IMR-90 (cell line): ENCODE measurements around the gene MICAL3. TPM values are rescaled to one million over a fixed set of nuclear protein-coding genes. Genes with fewer than 3 reads are reported as not detected.

Source experiments
- ATAC-seq: fragments of 200-7000 bp; cut with Tn5 transposase; 2 replicates; pipeline ENCODE4 v1.9.1; 2020; ENCODE audit warnings: low read depth, mild to moderate bottlenecking, moderate library complexity
- BruUV-seq: library from RNA; stranded (reverse); fragments of 400-500 nt; replicated peaks from 2 replicates; lab custom pipeline; 2021; lab: Mats Ljungman, UMichigan
- CTCF ChIA-PET: fragments of 300-600 bp; formaldehyde crosslinking; extraction: SDS; loops from one replicate; lab custom pipeline; 2021; ENCODE audit warnings: antibody characterized with exemption; lab: Yijun Ruan, JAX
- POLR2A ChIA-PET: fragments of 300-600 bp; sonication (Branson Sonifier 250); formaldehyde crosslinking; loops from one replicate; lab custom pipeline; 2022; ENCODE audit warnings: antibody characterized with exemption; ENCODE audit not compliant: unreplicated experiment; lab: Charles Lee
- DNase-seq: peaks from one replicate; pipeline ENCODE4 v3.0.0; 2013
- H2AFZ ChIP-seq: replicated peaks from 2 replicates; pipeline ENCODE3; 2013; ENCODE audit warnings: low read length, mild to moderate bottlenecking; ENCODE audit not compliant: poor library complexity
- H2AK5ac ChIP-seq: 2 replicates; pipeline ENCODE4 v1.6.1; 2013; ENCODE audit warnings: low read depth, low read length, inconsistent platforms
- H2AK9ac ChIP-seq: replicated peaks from 2 replicates; pipeline ENCODE3; 2013; ENCODE audit warnings: mild to moderate bottlenecking, low read depth, low read length, moderate library complexity; ENCODE audit not compliant: poor library complexity
- H2BK120ac ChIP-seq: 2 replicates; pipeline ENCODE4 v1.6.1; 2013; ENCODE audit warnings: low read depth, low read length, inconsistent platforms
- H2BK15ac ChIP-seq: 3 replicates; pipeline ENCODE4 v1.6.1; 2013; ENCODE audit warnings: low read depth, low read length, inconsistent platforms
- H2BK20ac ChIP-seq: 2 replicates; pipeline ENCODE4 v1.6.1; 2013; ENCODE audit warnings: low read depth, mild to moderate bottlenecking, inconsistent platforms, low read length, moderate library complexity
- H2BK5ac ChIP-seq: 2 replicates; pipeline ENCODE4 v1.6.1; 2013; ENCODE audit warnings: mild to moderate bottlenecking, low read depth, low read length, inconsistent platforms; ENCODE audit not compliant: poor library complexity, severe bottlenecking
- H3K14ac ChIP-seq: replicated peaks from 2 replicates; pipeline ENCODE4 v1.6.1; 2013; ENCODE audit warnings: low read depth, low read length, inconsistent platforms
- H3K18ac ChIP-seq: 2 replicates; pipeline ENCODE4 v1.6.1; 2013; ENCODE audit warnings: low read depth, low read length, control low read depth
- H3K23ac ChIP-seq: 2 replicates; pipeline ENCODE4 v1.6.1; 2013; ENCODE audit warnings: low read depth, low read length, inconsistent platforms
- H3K27ac ChIP-seq: 2 replicates; pipeline ENCODE4 v1.5.1; 2013; ENCODE audit warnings: mild to moderate bottlenecking, control low read depth, low read length; ENCODE audit not compliant: insufficient read depth
- H3K27me3 ChIP-seq: 2 replicates; pipeline ENCODE4 v1.6.1; 2013; ENCODE audit warnings: low read length; ENCODE audit not compliant: control insufficient read depth, insufficient read depth
- H3K36me3 ChIP-seq: 2 replicates; pipeline ENCODE4 v1.6.1; 2013; ENCODE audit warnings: low read length, mixed read lengths; ENCODE audit not compliant: control insufficient read depth, insufficient read depth
- H3K4ac ChIP-seq: 2 replicates; pipeline ENCODE4 v1.6.1; 2013; ENCODE audit warnings: low read depth, low read length, inconsistent platforms
- H3K4me1 ChIP-seq: 2 replicates; pipeline ENCODE4 v1.6.1; 2013; ENCODE audit warnings: low read length, mixed read lengths; ENCODE audit not compliant: control insufficient read depth, insufficient read depth
- H3K4me2 ChIP-seq: 2 replicates; pipeline ENCODE4 v1.6.1; 2013; ENCODE audit warnings: low read depth, mild to moderate bottlenecking, control low read depth, low read length, moderate library complexity
- H3K4me3 ChIP-seq: 2 replicates; pipeline ENCODE4 v1.5.1; 2013; ENCODE audit warnings: low read depth, mild to moderate bottlenecking, control low read depth, low read length, moderate library complexity; ENCODE audit not compliant: insufficient read depth
- H3K56ac ChIP-seq: 2 replicates; pipeline ENCODE4 v1.6.1; 2013; ENCODE audit warnings: low read length, inconsistent platforms; ENCODE audit not compliant: insufficient read depth; ENCODE audit errors: extremely low read depth
- H3K79me1 ChIP-seq, 2 experiments: 2 replicates each; pipeline ENCODE4 v1.6.1; 2013; ENCODE audit warnings: low read length in 2 of 2, inconsistent platforms in 1 of 2, low read depth in 1 of 2
- H3K9ac ChIP-seq: 2 replicates; pipeline ENCODE4 v1.6.1; 2013; ENCODE audit warnings: low read depth, low read length, control low read depth
- H3K9me1 ChIP-seq: 2 replicates; pipeline ENCODE4 v1.6.1; 2013; ENCODE audit warnings: low read length, inconsistent platforms; ENCODE audit not compliant: insufficient read depth
- H3K9me3 ChIP-seq: 2 replicates; pipeline ENCODE4 v1.6.1; 2013; ENCODE audit warnings: low read length; ENCODE audit not compliant: control insufficient read depth, insufficient read depth
- H4K20me1 ChIP-seq: 2 replicates; pipeline ENCODE4 v1.6.1; 2013; ENCODE audit warnings: low read length, inconsistent platforms; ENCODE audit not compliant: insufficient read depth
- H4K5ac ChIP-seq: 2 replicates; pipeline ENCODE4 v1.6.1; 2013; ENCODE audit warnings: mild to moderate bottlenecking, low read depth, low read length, control low read depth
- H4K8ac ChIP-seq, 2 experiments: 2 replicates each; pipeline ENCODE4 v1.6.1; 2013; ENCODE audit warnings: low read depth in 2 of 2, low read length in 2 of 2, control low read depth in 1 of 2, inconsistent platforms in 1 of 2
- H4K91ac ChIP-seq: 2 replicates; pipeline ENCODE4 v1.6.1; 2013; ENCODE audit warnings: low read depth, low read length, inconsistent platforms; ENCODE audit not compliant: insufficient read depth
- BHLHE40 ChIP-seq: fragments of 150-350 bp; IDR thresholded peaks from 2 replicates; pipeline ENCODE4 v1.6.1; 2016; ENCODE audit warnings: mild to moderate bottlenecking, low read depth, low read length
- CEBPB ChIP-seq: IDR thresholded peaks from 2 replicates; pipeline ENCODE4 v1.6.1; 2012; ENCODE audit warnings: low read depth, low read length, improper control_type of control experiment
- CHD1 ChIP-seq: IDR thresholded peaks from 2 replicates; pipeline ENCODE4 v1.6.1; 2012; ENCODE audit warnings: low read depth, low read length, improper control_type of control experiment
- CTCF ChIP-seq: conservative IDR thresholded peaks from 2 replicates; pipeline ENCODE4 v1.5.1; 2012; ENCODE audit warnings: mild to moderate bottlenecking, low read depth, low read length, improper control_type of control experiment
- ELK1 ChIP-seq: fragments of 150-350 bp; IDR thresholded peaks from 2 replicates; pipeline ENCODE4 v1.6.1; 2016; ENCODE audit warnings: low read depth, mild to moderate bottlenecking, low read length, moderate library complexity, borderline replicate concordance
- FOS ChIP-seq: fragments of 150-350 bp; IDR thresholded peaks from 2 replicates; pipeline ENCODE4 v1.6.1; 2016; ENCODE audit warnings: low read depth, low read length
- MAFK ChIP-seq: IDR thresholded peaks from 2 replicates; pipeline ENCODE4 v1.6.1; 2012; ENCODE audit warnings: low read depth, low read length, improper control_type of control experiment
- MAZ ChIP-seq: IDR thresholded peaks from 2 replicates; pipeline ENCODE4 v1.6.1; 2012; ENCODE audit warnings: low read depth, mild to moderate bottlenecking, low read length, improper control_type of control experiment, moderate library complexity, borderline replicate concordance
- MXI1 ChIP-seq: IDR thresholded peaks from 2 replicates; pipeline ENCODE4 v1.6.1; 2012; ENCODE audit warnings: low read depth, mild to moderate bottlenecking, low read length, moderate library complexity, borderline replicate concordance
- NFE2L2 ChIP-seq: fragments of 150-350 bp; IDR thresholded peaks from 2 replicates; pipeline ENCODE4 v1.6.1; 2016; ENCODE audit warnings: low read depth, mild to moderate bottlenecking, low read length
- POLR2A ChIP-seq: IDR thresholded peaks from 2 replicates; pipeline ENCODE4 v1.6.1; 2012; ENCODE audit warnings: mild to moderate bottlenecking, low read depth, low read length
- RFX5 ChIP-seq: IDR thresholded peaks from 2 replicates; pipeline ENCODE4 v1.8.0; 2012; ENCODE audit warnings: low read depth, mild to moderate bottlenecking, low read length, moderate library complexity
- SMC3 ChIP-seq: fragments of 150-350 bp; IDR thresholded peaks from 2 replicates; pipeline ENCODE4 v1.6.1; 2016; ENCODE audit warnings: low read depth, mild to moderate bottlenecking, antibody characterized with exemption, low read length, moderate library complexity
- USF2 ChIP-seq: fragments of 150-350 bp; IDR thresholded peaks from 2 replicates; pipeline ENCODE4 v1.6.1; 2017; ENCODE audit warnings: mild to moderate bottlenecking, antibody characterized with exemption, low read length, low read depth
- WGBS, 2 experiments: methylation state at CpG; one replicate each; pipeline versions ENCODE4 v1.1.5 to v1.1.7; 2013; ENCODE audit warnings: missing lambda C conversion rate in 2 of 2; ENCODE audit not compliant: insufficient read length in 1 of 2; ENCODE audit errors: extremely low coverage in 2 of 2; 5-methylcytosine and 5-hydroxymethylcytosine counted together
- dilution Hi-C: fragments of 300-500 bp; cut with HindIII; formaldehyde crosslinking; loops from one replicate; pipeline ENCODE4 v1.14.3; 2018; ENCODE audit warnings: low sequenced_read_pairs; ENCODE audit not compliant: unreplicated experiment
- in situ Hi-C: fragments of 300-500 bp; cut with MboI; formaldehyde crosslinking; loops from 3 replicates; pipeline ENCODE4 v1.14.3; 2019; ENCODE audit warnings: low sequenced_read_pairs, inconsistent platforms, mixed read lengths
- intact Hi-C: fragments of 100-400 bp; cut with micrococcal nuclease; formaldehyde crosslinking; loops from 2 replicates; pipeline ENCODE4 v1.10.0; 2022
- polyA plus RNA-seq, 3 experiments: library from polyadenylated mRNA; depleted of rRNA; stranded (reverse); fragments of >200 nt; gene quantifications; 2 replicates each; pipeline ENCODE4 v1.2.3, GENCODE V29; 2012; ENCODE audit warnings: low replicate concordance in 1 of 3
- total RNA-seq: library from RNA; depleted of rRNA; stranded (reverse); fragments of >200 nt; gene quantifications from 2 replicates; pipeline ENCODE4 v1.2.3, GENCODE V29; 2012

MICAL3 gene
- total and polyA plus RNA-seq, 2 of the 4 experiments (the other 2 are of a cell fraction), result 17.6 to 26.8 TPM

GRCh38 chr22:17971711-17972110, 52.6 kb downstream of the MICAL3 start:
- Histone ChIP-seq H3K4ac (peak overlapping the region; percentile 90), H3K56ac (peak overlapping the region; percentile 33), H4K8ac (peak overlapping the region; percentile 64 to 95; a peak in 2 of 4 replicates), H3K14ac (peak overlapping the region; percentile 83), H2AK5ac (peak overlapping the region; percentile 100), H3K9me1 (peaks cover 39% of the 10 kb centered on the region), H4K20me1 (peaks cover 11% of the 10 kb centered on the region; the same call in 1 of the 2 replicates), H3K9me3 (no peaks in the 10 kb centered on the region), H3K79me1 (peaks cover 48 to 87% of the 10 kb centered on the region in 2 experiments), H2AFZ (peak overlapping the region; percentile 1), H3K18ac (peak overlapping the region; percentile 22), H2BK5ac (peak overlapping the region; percentile 94), H3K4me1 (peaks cover 41% of the 10 kb centered on the region), H2AK9ac (peak overlapping the region; percentile 84), H4K91ac (peak overlapping the region; percentile 100), H3K4me2 (no peak overlapping the region), H3K9ac (peak overlapping the region; percentile 11; the same call in 1 of the 2 replicates), H3K36me3 (no peaks in the 10 kb centered on the region), H3K4me3 (no peak overlapping the region), H2BK20ac (peak overlapping the region; percentile 97), H3K27me3 (no peaks in the 10 kb centered on the region), H4K5ac (peak overlapping the region; percentile 80), H2BK15ac (peak overlapping the region; percentile 97), H2BK120ac (peak overlapping the region; percentile 98), H3K23ac (peak overlapping the region; percentile 84), H3K27ac (peak overlapping the region; percentile 80)
- WGBS, 2 experiments, result 86% methylated on average over 4 of the region's 9 CpGs; no CpG with 5 or more reads in 1 of the 2 experiments
- POLR2A ChIA-PET, result no interaction called here
- dilution Hi-C loops, result no loop called here
- ATAC-seq (no peak), DNase-seq (no peak)
- intact Hi-C loops, result loop anchor here (5.0 kb wide), 1 partner anchor 49 kb away; no protein-coding TSS in a partner anchor
- TF ChIP-seq SMC3 (no peak), ELK1 (no peak), BHLHE40 (no peak), RFX5 (no peak), CTCF (no peak), MAFK (no peak), MXI1 (no peak), NFE2L2 (no peak), CHD1 (no peak), FOS (no peak), POLR2A (no peak), CEBPB (no peak), MAZ (no peak), USF2 (no peak)
- CTCF ChIA-PET, result no interaction called here
- BruUV-seq, result no TSS peak
- in situ Hi-C loops, result no loop called here
